Central memory CD4-positive, alpha-beta T cell (primary cell): ENCODE results near the gene CTAGE9.
"Not testable (repeated sequence)": the region's sequence is repeated elsewhere in the genome, so short reads cannot be mapped to it uniquely, and the experiment has no call there.

Source experiments
- DNase-seq: peaks from one replicate; pipeline ENCODE4 v3.0.0; 2022
- total RNA-seq, 3 experiments: gene quantifications; one replicate each; lab custom pipeline; 2026; lab: John Stamatoyannopoulos, UW

Gene CTAGE9, protein sequence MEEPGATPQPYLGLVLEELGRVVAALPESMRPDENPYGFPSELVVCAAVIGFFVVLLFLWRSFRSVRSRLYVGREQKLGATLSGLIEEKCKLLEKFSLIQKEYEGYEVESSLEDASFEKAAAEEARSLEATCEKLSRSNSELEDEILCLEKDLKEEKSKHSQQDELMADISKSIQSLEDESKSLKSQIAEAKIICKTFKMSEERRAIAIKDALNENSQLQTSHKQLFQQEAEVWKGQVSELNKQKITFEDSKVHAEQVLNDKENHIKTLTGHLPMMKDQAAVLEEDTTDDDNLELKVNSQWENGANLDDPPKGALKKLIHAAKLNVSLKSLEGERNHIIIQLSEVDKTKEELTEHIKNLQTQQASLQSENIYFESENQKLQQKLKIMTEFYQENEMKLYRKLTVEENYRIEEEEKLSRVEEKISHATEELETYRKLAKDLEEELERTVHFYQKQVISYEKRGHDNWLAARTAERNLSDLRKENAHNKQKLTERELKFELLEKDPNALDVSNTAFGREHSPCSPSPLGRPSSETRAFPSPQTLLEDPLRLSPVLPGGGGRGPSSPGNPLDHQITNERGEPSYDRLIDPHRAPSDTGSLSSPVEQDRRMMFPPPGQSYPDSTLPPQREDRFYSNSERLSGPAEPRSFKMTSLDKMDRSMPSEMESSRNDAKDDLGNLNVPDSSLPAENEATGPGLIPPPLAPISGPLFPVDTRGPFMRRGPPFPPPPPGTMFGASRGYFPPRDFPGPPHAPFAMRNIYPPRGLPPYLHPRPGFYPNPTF
- 0 to 0.04 (median 0) reads per million in 3 experiments for total RNA-seq

GRCh38 chr6:131710917-131711316 lies at the start of gene CTAGE9:
Gene CTAGE9 (minus strand): TSS chr6:131711017. CDS start chr6:131711017, 0 bp downstream.
- not testable (repeated sequence) for DNase-seq

DNA sequence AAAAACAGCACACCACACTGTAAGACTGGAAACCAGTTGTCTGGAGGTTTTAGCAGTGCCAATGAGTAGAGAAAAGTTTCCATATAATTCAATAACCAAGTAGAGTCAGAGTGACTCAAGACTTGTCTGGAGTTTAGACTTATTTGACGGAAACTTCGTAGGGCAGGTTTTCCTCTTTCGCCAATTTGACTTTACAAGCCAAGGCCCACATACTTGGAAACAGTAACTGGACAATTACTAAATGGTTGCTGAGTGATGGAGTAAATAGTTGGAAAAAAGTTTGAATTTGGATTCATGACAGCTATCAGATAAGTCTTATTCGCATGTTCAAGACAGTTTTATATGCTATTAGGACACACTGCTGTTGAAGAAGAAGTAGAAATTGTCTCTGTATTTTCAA lies 48.1 kb upstream of the CTAGE9 start:
- no peak for DNase-seq

DNA sequence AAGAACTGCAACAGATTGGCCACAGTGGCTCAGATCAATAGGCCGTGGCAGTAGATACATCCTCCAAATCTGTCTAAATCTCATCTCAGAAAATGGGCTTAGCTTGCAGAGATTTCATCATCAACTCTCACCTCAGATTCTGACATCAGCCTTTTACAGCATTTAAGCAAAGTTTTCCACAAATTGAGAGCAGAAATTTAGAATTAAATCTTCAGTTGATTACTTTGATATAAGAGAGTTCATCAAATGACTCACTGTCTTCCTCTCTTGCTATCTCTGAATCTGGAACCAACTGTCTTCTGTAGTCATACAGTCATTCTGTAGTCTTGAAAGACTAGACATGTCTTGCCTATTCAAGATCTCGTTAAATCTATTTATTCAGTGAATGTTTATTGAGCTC lies 45.2 kb upstream of the CTAGE9 start:
- no peak for DNase-seq

- DNase-seq = no peak
Measured at GRCh38 chr6:131755597-131755996, 44.8 kb upstream of the CTAGE9 start.

DNA sequence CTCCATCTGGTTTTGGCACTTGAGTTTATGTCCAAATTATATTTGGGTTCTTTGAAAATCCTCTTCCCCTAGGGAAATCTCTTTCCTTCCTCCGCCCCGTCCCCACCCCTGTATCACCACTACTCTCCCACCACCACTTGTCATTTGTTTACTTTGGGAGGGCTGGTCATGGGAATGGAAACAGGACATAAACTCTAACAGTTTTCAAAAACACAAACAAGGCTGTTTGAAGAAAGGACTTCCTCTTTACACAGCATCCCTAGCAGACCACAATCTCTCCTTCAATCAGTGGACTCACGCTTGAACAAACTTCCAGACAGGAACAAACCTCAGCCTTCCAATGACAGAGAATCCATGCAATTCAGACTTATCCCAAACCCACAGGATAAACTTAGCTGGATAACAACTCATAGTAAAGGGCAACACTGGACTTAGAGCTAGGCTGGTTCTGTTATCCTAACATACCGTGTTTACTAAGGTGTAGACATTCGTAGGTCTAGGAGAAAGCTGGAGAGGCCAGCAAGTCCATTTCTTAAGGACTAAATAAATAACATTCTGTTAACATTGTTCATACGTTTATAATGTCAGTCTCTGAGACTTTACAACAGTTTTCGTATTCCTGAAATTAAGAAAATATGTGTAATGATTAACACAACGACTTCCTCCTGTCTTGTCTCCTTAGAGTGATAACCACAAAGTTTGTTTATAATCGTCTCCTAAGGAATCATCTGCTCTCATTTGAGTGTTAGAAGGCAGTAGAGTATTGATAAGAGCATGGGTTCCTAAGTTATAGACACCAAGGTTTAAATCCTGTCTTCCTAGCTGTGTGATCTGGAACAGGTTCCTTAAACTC lies 44.1 kb upstream of the CTAGE9 start:
- DNase-seq = no peak

DNA sequence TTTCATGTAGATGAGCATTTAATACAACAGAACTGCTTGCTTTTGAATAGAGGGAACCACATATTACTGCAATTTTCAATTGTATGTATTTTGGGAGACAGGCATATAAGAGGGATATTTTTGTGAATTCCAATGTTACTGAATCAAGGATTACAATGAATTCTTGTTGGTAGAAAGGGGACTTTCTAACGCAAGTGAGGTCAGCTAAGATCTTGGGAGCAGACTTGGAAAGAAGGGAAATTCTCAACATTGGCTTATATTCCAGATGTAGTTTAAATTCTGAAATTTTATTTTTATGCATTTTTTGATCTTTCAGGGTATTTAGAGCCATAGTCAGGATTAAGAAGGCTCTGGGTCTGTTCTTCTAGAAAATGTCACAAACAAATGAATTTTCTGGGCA lies 43.3 kb upstream of the CTAGE9 start:
- DNase-seq = no peak

- not testable (repeated sequence) for DNase-seq
Measured at GRCh38 chr6:131751012-131751715, 40.3 kb upstream of the CTAGE9 start.

DNA sequence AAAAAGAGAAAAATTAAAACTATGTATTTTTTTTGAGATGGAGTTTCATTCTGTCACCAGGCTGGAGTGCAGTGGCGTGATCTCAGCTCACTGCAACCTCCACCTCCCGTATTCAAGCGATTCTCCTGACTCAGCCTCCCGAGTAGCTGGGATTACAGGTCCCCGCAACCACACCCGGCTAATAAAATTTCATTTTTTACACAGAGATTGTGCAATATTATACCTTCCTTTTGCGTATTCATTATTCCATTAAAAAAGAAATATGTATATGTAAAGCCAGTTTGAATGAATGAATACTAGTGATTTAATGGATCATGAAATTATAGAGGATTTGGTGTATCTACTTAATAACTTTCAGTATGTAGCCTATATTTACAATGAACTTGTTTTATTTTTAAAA lies 38.2 kb upstream of the CTAGE9 start:
- no peak for DNase-seq

GRCh38 chr6:131747821-131748353 lies 37.1 kb upstream of the CTAGE9 start:
- no peak for DNase-seq

DNA sequence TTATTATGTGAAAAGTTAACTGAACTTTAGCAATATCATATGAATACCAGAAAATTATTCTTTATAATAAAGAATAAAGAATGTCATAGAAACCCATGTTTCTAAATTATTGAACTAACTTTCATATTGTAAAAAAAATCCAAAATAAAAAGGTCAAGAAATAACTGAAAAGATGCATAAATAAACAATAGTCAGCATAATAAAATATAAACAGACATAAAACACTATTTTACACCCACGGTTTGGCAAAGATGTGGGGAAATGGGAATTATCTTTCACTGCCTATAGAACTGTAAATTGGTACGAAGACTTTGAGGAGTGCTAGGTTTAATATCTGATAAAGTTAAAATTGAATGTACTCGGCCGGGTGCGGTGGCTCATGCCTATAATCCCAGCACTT lies 34.7 kb upstream of the CTAGE9 start:
- no peak for DNase-seq

DNA sequence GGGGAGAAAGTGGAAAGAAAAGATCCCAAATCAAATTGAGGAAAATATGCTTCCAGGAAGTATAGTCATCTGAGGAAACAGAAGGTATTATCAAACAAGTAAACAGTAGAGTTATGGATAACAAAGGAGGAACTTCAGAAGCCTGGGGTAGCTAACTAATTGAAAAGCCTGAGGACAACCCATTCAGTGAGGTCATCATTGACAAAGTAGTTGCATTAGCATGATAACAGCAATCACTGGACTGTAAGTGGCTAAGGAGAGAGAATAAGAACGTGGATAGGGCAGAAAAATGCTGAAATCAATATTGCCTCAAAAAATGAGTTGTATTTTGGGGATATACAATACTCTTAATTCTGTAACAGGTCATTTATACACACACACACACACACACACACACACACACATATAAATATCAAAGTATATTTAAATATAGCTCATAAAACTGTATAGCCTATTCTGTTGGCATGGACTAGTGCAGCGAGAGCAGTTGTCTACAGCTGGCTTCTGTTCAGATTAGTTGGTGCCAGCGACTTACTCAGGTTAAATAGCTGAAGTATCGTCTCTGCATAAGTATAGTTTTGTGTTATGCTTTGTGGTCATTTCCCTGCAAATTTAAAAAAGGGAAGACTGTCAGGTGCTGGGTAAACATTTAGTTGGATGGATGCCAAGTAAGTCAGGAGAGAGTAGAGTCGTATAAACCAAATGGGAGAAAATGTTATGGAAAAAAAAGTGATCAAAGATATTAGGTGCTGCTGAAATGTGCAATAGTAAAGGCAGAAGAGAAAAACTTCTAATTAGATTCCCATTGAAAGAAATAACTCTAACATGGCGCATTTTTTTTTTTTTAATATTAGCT lies 33.8 kb upstream of the CTAGE9 start:
- no peak for DNase-seq

- DNase-seq = no peak
Measured at GRCh38 chr6:131741688-131742393, 31.0 kb upstream of the CTAGE9 start.

- no peak for DNase-seq
Measured at GRCh38 chr6:131740161-131740560, 29.3 kb upstream of the CTAGE9 start.

GRCh38 chr6:131739136-131739535 lies 28.3 kb upstream of the CTAGE9 start:
- no peak for DNase-seq

DNA sequence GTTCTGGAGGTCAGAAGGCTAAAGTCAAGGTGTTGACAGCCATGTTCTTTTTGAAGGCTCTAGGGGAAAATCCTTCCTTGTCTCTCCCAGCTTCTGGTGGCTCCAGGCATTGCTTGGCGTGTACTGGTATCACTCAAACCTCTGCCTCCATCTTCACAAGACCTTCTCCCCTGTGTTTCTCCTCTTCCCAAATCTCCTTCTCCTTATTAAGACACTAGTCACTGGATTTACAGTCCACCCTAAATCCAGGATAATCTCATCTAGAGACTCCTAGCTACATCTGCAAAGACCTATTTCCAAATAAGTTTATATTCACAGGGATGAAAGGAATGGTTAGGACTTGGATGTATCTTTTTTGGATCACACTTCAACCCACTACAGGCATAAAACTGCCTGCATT lies 26.0 kb upstream of the CTAGE9 start:
- no peak for DNase-seq

DNA sequence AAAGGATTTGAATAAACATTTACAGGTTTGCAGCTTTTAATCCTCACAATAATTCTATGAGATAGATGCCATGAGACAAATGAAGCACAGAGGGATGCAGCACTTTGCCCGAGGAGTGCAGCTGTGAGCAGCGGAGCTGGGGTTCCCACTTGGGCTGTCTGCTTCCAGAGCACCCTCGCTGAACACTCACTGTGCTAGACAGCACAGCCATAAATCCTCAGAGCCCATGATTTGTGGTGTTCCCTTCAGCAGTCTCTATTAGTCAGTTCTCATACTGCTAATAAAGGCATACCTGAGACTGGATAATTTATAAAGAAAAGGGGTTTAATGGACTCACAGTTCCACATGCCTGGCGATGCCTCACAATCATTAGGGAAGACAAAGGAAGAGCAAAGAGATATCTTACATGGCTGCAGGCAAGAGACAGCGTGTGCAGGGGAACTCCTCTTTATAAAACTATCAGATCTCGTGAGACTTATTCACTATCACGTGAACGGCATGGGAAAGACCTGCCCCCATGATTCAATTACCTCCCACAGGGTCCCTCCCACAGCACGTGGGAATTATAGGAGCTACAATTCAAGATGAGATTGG lies 25.3 kb upstream of the CTAGE9 start:
- DNase-seq = no peak

DNA sequence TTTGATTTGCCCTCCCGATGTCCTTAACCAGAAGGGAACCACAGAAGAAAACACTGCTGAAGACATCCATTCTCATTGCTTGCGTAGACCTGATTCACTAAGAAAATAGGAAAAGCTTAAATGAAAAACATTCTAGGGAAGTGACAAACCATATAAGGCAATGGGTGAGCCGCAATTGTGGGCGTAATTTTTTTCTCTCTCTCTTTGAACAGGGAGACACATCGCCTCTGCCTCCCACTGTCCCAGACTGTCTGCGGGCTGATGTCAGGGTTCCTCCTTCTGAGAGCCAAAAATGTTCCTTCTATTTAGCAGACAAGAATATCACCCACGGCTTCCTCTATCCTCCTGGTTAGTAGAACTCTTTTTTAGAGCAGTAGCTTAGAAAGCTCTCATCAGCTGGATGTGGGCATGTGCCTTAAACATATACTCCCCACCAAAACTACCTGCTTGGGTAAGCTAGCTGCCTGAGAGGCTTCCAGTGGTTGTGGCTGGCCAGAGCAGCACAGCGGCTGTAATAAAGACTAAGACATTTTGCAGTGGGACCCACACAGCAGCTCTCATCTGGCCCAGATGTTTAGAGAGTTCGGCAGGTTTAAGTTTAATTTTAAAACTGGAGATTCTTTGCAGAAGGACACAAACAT lies 22.7 kb upstream of the CTAGE9 start:
- no peak for DNase-seq

GRCh38 chr6:131731224-131731623 lies 20.4 kb upstream of the CTAGE9 start:
- DNase-seq = no peak

- DNase-seq = no peak
Measured at GRCh38 chr6:131730264-131730663, 19.4 kb upstream of the CTAGE9 start.

GRCh38 chr6:131729550-131729949 lies 18.7 kb upstream of the CTAGE9 start:
- no peak for DNase-seq
